Hepatocyte (in vitro differentiated cells): ENCODE data around the gene HSD17B2.

ENCODE experiments used
- EZH2 ChIP-seq: fragments of 200-600 bp; sonication (generic); IDR thresholded peaks from 2 replicates; pipeline ENCODE4 v1.6.1; 2016; ENCODE audit warnings: antibody characterized with exemption, mild to moderate bottlenecking, borderline replicate concordance
- EZH2phosphoT487 ChIP-seq: fragments of 200-600 bp; sonication (generic); IDR thresholded peaks from one replicate; pipeline ENCODE4 v1.6.1; 2018; ENCODE audit warnings: antibody characterized with exemption, mild to moderate bottlenecking, low read depth, moderate library complexity; ENCODE audit not compliant: unreplicated experiment, severe bottlenecking
- TF ChIP-seq, protein P1 (sequence below): fragments of 200-600 bp; sonication (generic); IDR thresholded peaks from 2 replicates; pipeline ENCODE4 v1.5.1; 2016; ENCODE audit warnings: antibody characterized with exemption, mild to moderate bottlenecking; ENCODE audit not compliant: poor library complexity

DNA sequence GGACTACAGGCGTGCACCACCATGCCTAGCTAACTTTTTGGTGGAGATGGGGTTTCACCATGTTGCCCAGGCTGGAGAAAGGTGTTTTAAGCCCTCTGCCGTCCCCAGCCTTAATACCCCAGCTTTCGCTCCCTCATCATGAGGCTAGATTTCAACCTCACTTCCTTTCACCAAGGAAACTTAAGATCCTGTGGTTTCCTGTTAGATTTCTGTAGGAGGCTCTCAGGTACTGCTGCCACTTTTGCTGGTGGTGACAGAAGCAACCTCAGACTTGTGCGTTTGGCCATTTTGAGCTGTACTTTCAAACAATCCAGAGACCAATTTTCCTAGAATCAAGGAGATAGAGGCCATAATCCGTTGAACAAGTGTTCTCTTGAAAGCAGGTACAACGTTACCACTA, 98.7 kb downstream of the HSD17B2 start:
- TF ChIP-seq, protein P1, sequence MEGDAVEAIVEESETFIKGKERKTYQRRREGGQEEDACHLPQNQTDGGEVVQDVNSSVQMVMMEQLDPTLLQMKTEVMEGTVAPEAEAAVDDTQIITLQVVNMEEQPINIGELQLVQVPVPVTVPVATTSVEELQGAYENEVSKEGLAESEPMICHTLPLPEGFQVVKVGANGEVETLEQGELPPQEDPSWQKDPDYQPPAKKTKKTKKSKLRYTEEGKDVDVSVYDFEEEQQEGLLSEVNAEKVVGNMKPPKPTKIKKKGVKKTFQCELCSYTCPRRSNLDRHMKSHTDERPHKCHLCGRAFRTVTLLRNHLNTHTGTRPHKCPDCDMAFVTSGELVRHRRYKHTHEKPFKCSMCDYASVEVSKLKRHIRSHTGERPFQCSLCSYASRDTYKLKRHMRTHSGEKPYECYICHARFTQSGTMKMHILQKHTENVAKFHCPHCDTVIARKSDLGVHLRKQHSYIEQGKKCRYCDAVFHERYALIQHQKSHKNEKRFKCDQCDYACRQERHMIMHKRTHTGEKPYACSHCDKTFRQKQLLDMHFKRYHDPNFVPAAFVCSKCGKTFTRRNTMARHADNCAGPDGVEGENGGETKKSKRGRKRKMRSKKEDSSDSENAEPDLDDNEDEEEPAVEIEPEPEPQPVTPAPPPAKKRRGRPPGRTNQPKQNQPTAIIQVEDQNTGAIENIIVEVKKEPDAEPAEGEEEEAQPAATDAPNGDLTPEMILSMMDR: no peak
- TF ChIP-seq EZH2 (no peak), EZH2phosphoT487 (no peak)
